Lower leg skin (tissue), 3 donors: Measurements from ENCODE around the gene MTMR3.

ENCODE experiments used
- POLR2A ChIP-seq, 2 donors: fragments of 450-650 bp; IDR thresholded peaks; one replicate each; pipeline ENCODE4 v1.6.1; 2016 to 2017; ENCODE audit warnings: antibody characterized with exemption in 2 of 2, mild to moderate bottlenecking in 1 of 2, moderate library complexity in 1 of 2
- TF ChIP-seq, protein P1 (sequence below), 3 donors: fragments of 450-650 bp; IDR thresholded peaks; one replicate each; pipeline ENCODE4 v1.5.1; 2016; ENCODE audit warnings: antibody characterized with exemption in 3 of 3, mild to moderate bottlenecking in 3 of 3, moderate library complexity in 2 of 3

DNA sequence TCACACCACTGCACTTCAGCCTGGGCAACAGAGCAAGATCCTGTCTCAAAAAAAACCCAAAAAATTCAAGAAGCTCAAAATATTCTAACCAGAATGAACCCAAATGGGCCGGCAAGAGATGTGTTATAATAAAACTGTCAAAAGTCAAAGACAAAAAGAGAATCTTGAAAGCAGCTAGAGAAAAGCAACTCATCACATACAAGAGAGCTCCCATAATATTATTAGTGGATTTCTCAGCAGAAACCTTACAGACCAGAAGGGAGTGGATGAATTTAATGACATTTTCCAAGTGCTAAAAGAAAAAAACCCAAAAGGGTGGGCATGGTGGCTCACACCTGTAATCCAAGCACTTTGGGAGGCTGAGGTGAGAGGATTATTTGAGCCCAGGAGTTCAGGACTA lies 174.4 kb downstream of the MTMR3 start:
- TF ChIP-seq, protein P1, sequence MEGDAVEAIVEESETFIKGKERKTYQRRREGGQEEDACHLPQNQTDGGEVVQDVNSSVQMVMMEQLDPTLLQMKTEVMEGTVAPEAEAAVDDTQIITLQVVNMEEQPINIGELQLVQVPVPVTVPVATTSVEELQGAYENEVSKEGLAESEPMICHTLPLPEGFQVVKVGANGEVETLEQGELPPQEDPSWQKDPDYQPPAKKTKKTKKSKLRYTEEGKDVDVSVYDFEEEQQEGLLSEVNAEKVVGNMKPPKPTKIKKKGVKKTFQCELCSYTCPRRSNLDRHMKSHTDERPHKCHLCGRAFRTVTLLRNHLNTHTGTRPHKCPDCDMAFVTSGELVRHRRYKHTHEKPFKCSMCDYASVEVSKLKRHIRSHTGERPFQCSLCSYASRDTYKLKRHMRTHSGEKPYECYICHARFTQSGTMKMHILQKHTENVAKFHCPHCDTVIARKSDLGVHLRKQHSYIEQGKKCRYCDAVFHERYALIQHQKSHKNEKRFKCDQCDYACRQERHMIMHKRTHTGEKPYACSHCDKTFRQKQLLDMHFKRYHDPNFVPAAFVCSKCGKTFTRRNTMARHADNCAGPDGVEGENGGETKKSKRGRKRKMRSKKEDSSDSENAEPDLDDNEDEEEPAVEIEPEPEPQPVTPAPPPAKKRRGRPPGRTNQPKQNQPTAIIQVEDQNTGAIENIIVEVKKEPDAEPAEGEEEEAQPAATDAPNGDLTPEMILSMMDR (IDR thresholded peaks at IDR 0.05) = no peak
- no peak for TF ChIP-seq POLR2A (IDR thresholded peaks at IDR 0.05)
